H9 (cell line): ENCODE measurements around the gene EPB41L2. TPM values are rescaled to one million over a fixed set of nuclear protein-coding genes. Genes with fewer than 3 reads are reported as not detected.

Experiments used
- DNase-seq: peaks from one replicate; pipeline ENCODE4 v3.0.0-alpha.2; 2017
- H2AFZ ChIP-seq: one replicate; pipeline ENCODE4 v1.6.1; 2013; ENCODE audit warnings: mild to moderate bottlenecking, low read length, control low read depth, moderate library complexity
- H2AK5ac ChIP-seq: 2 replicates; pipeline ENCODE4 v1.6.1; 2013; ENCODE audit warnings: low read length, control low read depth, mixed read lengths; ENCODE audit not compliant: insufficient read length
- H2BK120ac ChIP-seq: one replicate; pipeline ENCODE4 v1.6.1; 2013; ENCODE audit warnings: low read depth, mild to moderate bottlenecking, low read length, control low read depth, inconsistent platforms; ENCODE audit not compliant: poor library complexity, severe bottlenecking
- H2BK12ac ChIP-seq: 2 replicates; pipeline ENCODE4 v1.6.1; 2013; ENCODE audit warnings: low read length, control low read depth, mixed read lengths, low read depth; ENCODE audit not compliant: insufficient read length
- H2BK15ac ChIP-seq: 2 replicates; pipeline ENCODE4 v1.6.1; 2013; ENCODE audit warnings: low read depth, low read length, control low read depth
- H2BK20ac ChIP-seq: one replicate; pipeline ENCODE4 v1.6.1; 2013; ENCODE audit warnings: low read depth, mild to moderate bottlenecking, low read length, control low read depth, inconsistent platforms; ENCODE audit not compliant: poor library complexity, severe bottlenecking
- H2BK5ac ChIP-seq: 2 replicates; pipeline ENCODE4 v1.6.1; 2013; ENCODE audit warnings: low read length, control low read depth, mixed read lengths; ENCODE audit not compliant: insufficient read length
- H3K14ac ChIP-seq: 2 replicates; pipeline ENCODE4 v1.6.1; 2013; ENCODE audit warnings: low read length, control low read depth; ENCODE audit not compliant: insufficient read depth
- H3K18ac ChIP-seq: 2 replicates; pipeline ENCODE4 v1.6.1; 2013; ENCODE audit warnings: low read depth, mild to moderate bottlenecking, mixed read lengths, low read length, control low read depth; ENCODE audit not compliant: insufficient read length
- H3K23ac ChIP-seq: 2 replicates; pipeline ENCODE4 v1.6.1; 2013; ENCODE audit warnings: low read length, control low read depth, mixed read lengths, low read depth; ENCODE audit not compliant: insufficient read length
- H3K23me2 ChIP-seq: 2 replicates; pipeline ENCODE4 v1.6.1; 2013; ENCODE audit warnings: low read depth, mild to moderate bottlenecking, mixed read lengths, low read length, control low read depth; ENCODE audit not compliant: insufficient read length, poor library complexity, severe bottlenecking
- H3K27ac ChIP-seq: 2 replicates; pipeline ENCODE4 v1.5.1; 2013; ENCODE audit warnings: low read length, control low read depth, mixed read lengths, low read depth; ENCODE audit not compliant: insufficient read length
- H3K27me3 ChIP-seq: 2 replicates; pipeline ENCODE4 v1.6.1; 2013; ENCODE audit warnings: low read length, control low read depth, inconsistent platforms; ENCODE audit not compliant: insufficient read depth
- H3K4ac ChIP-seq: 2 replicates; pipeline ENCODE4 v1.6.1; 2013; ENCODE audit warnings: low read depth, mild to moderate bottlenecking, control low read depth, inconsistent platforms, low read length, moderate library complexity
- H3K4me1 ChIP-seq: 2 replicates; pipeline ENCODE4 v1.6.1; 2013; ENCODE audit warnings: low read length, control low read depth, inconsistent platforms; ENCODE audit not compliant: insufficient read depth
- H3K4me2 ChIP-seq: 2 replicates; pipeline ENCODE4 v1.6.1; 2013; ENCODE audit warnings: low read length, control low read depth, mixed read lengths; ENCODE audit not compliant: insufficient read length, insufficient read depth
- H3K56ac ChIP-seq: 2 replicates; pipeline ENCODE4 v1.6.1; 2013; ENCODE audit warnings: low read depth, mild to moderate bottlenecking, mixed read lengths, low read length, control low read depth; ENCODE audit not compliant: insufficient read length
- H3K79me1 ChIP-seq: 2 replicates; pipeline ENCODE4 v1.6.1; 2013; ENCODE audit warnings: low read depth, mild to moderate bottlenecking, moderate library complexity, low read length, control low read depth, inconsistent platforms; ENCODE audit not compliant: insufficient read depth, poor library complexity, severe bottlenecking
- H3K79me2 ChIP-seq: 2 replicates; pipeline ENCODE4 v1.6.1; 2013; ENCODE audit warnings: low read length, control low read depth, inconsistent platforms; ENCODE audit not compliant: insufficient read depth
- H3K9ac ChIP-seq: 2 replicates; pipeline ENCODE4 v1.6.1; 2013; ENCODE audit warnings: low read length, control low read depth, mixed read lengths; ENCODE audit not compliant: insufficient read length; ENCODE audit errors: extremely low read depth
- H3K9me3 ChIP-seq: one replicate; pipeline ENCODE4 v1.6.1; 2013; ENCODE audit warnings: low read depth, low read length, inconsistent platforms; ENCODE audit not compliant: control insufficient read depth
- H3T11ph ChIP-seq: one replicate; pipeline ENCODE4 v1.6.1; 2013; ENCODE audit warnings: mild to moderate bottlenecking, low read length, control low read depth, inconsistent platforms
- H4K20me1 ChIP-seq: one replicate; pipeline ENCODE4 v1.6.1; 2013; ENCODE audit not compliant: control insufficient read depth, insufficient read length, insufficient read depth
- H4K5ac ChIP-seq: 2 replicates; pipeline ENCODE4 v1.6.1; 2013; ENCODE audit warnings: low read depth, mild to moderate bottlenecking, mixed read lengths, low read length, control low read depth; ENCODE audit not compliant: insufficient read length
- H4K8ac ChIP-seq: replicated peaks from 2 replicates; pipeline ENCODE4 v1.6.1; 2013; ENCODE audit warnings: low read length, control low read depth, mixed read lengths, low read depth; ENCODE audit not compliant: insufficient read length
- H4K91ac ChIP-seq: 2 replicates; pipeline ENCODE4 v1.6.1; 2013; ENCODE audit warnings: low read depth, mild to moderate bottlenecking, moderate library complexity, mixed read lengths, low read length, control low read depth; ENCODE audit not compliant: insufficient read length
- H3K27ac Mint-ChIP-seq, 3 experiments: 2 replicates in 2 of 3; 3 replicates in 1 of 3; pipeline ENCODE4 v1.8.0; 2020 to 2021; ENCODE audit warnings: mixed read lengths in 3 of 3, mild to moderate bottlenecking in 1 of 3, moderate library complexity in 1 of 3
- H3K27me3 Mint-ChIP-seq: 2 replicates; pipeline ENCODE4 v1.8.0; 2021; ENCODE audit warnings: low read depth, mild to moderate bottlenecking, moderate library complexity, mixed read lengths
- H3K36me3 Mint-ChIP-seq, 3 experiments: 2 replicates in 2 of 3; 3 replicates in 1 of 3; pipeline ENCODE4 v1.8.0; 2020 to 2021; ENCODE audit warnings: low read depth in 3 of 3, mixed read lengths in 3 of 3; ENCODE audit not compliant: insufficient read depth in 1 of 3
- H3K4me1 Mint-ChIP-seq, 2 experiments: 2 replicates each; pipeline ENCODE4 v1.8.0; 2020; ENCODE audit warnings: mixed read lengths in 2 of 2
- H3K4me3 Mint-ChIP-seq, 2 experiments: 2 replicates in 1 of 2; 3 replicates in 1 of 2; pipeline ENCODE4 v1.8.0; 2020 to 2021; ENCODE audit warnings: mild to moderate bottlenecking in 2 of 2, mixed read lengths in 2 of 2, moderate library complexity in 1 of 2
- H3K9me3 Mint-ChIP-seq, 2 experiments: 2 replicates in 1 of 2; 3 replicates in 1 of 2; pipeline ENCODE4 v1.8.0; 2020; ENCODE audit warnings: mild to moderate bottlenecking in 2 of 2, mixed read lengths in 2 of 2, moderate library complexity in 1 of 2
- CTCF ChIP-seq: fragments of 200-600 bp; sonication (generic); conservative IDR thresholded peaks from 3 replicates; pipeline ENCODE4 v1.8.0; 2021; ENCODE audit warnings: antibody characterized with exemption, mild to moderate bottlenecking
- WGBS: extraction: QIAGEN DNeasy Blood & Tissue Kit; methylation state at CpG from one replicate; pipeline ENCODE4 v1.1.7; 2013; ENCODE audit warnings: missing lambda C conversion rate, low lambda C conversion rate, mixed read lengths; ENCODE audit not compliant: insufficient read length; ENCODE audit errors: extremely low coverage; 5-methylcytosine and 5-hydroxymethylcytosine counted together
- total RNA-seq: library from RNA; stranded (reverse); gene quantifications from 2 replicates; pipeline ENCODE4 v1.2.1, GENCODE V29; 2021

The EPB41L2 gene
- total RNA-seq, 1 experiment from 2014 or later, result 90.2 TPM

- Histone ChIP-seq H4K8ac (no peak overlapping the region), H3K27ac (no peak overlapping the region), H3T11ph (no peak overlapping the region), H2BK120ac (no peak overlapping the region), H3K9me3 (no peaks in the 10 kb centered on the region), H3K27me3 (no peaks in the 10 kb centered on the region), H2BK12ac (no peak overlapping the region), H3K14ac (no peak overlapping the region), H3K23ac (no peak overlapping the region), H2BK15ac (no peak overlapping the region), H4K20me1 (no peaks in the 10 kb centered on the region), H3K4me1 (no peaks in the 10 kb centered on the region), H2BK5ac (no peak overlapping the region), H2AK5ac (no peak overlapping the region), H3K18ac (no peak overlapping the region), H3K79me2 (no peaks in the 10 kb centered on the region; the same call in 1 of the 2 replicates), H3K9ac (no peak overlapping the region), H3K4me2 (no peak overlapping the region), H3K23me2 (no peaks in the 10 kb centered on the region), H2AFZ (no peak overlapping the region), H3K56ac (no peak overlapping the region), H3K79me1 (peaks cover 7% of the 10 kb centered on the region), H3K4ac (no peak overlapping the region), H2BK20ac (no peak overlapping the region), H4K91ac (no peak overlapping the region), H4K5ac (no peak overlapping the region)
- no peaks in the 10 kb centered on the region for H3K36me3 Mint-ChIP-seq
- peak; percentile 46 for DNase-seq
- no peaks in the 10 kb centered on the region for H3K9me3 Mint-ChIP-seq
- no peak for TF ChIP-seq CTCF
- peak overlapping the region; percentile 78 to 96 (median 82) for H3K27ac Mint-ChIP-seq
- no peak overlapping the region for H3K4me3 Mint-ChIP-seq
- H3K4me1 Mint-ChIP-seq, result peaks cover 9 to 14% of the 10 kb centered on the region in 2 experiments
- H3K27me3 Mint-ChIP-seq, result no peaks in the 10 kb centered on the region
- no CpG with 5 or more reads among the region's 7 CpGs for WGBS
Measured at GRCh38 chr6:131029626-131030297, 33.3 kb downstream of the EPB41L2 start.
